HepG2 (cell line): ENCODE results near the gene AMDHD1. TPM values are rescaled to one million over a fixed set of nuclear protein-coding genes. Genes with fewer than 3 reads are reported as not detected.
A peak's percentile ranks its signal among the peaks of the same experiment; 100 is the strongest.

Experiments used
- ATF2 ChIP-seq: sonication (generic); formaldehyde crosslinking; IDR thresholded peaks from 2 replicates; pipeline ENCODE4 v1.4.0; 2020; ENCODE audit warnings: missing genetic modification reagents
- BRCA1 ChIP-seq: sonication (generic); formaldehyde crosslinking; IDR thresholded peaks from 2 replicates; pipeline ENCODE4 v1.4.0; 2020; ENCODE audit warnings: missing genetic modification reagents
- ERF ChIP-seq: IDR thresholded peaks from 2 replicates; pipeline ENCODE4 v1.6.1; 2018; ENCODE audit warnings: missing biosample characterization, missing genetic modification reagents
- HMG20B ChIP-seq: conservative IDR thresholded peaks from 2 replicates; pipeline ENCODE4 v1.6.1; 2016; ENCODE audit warnings: missing genetic modification reagents, missing compliant biosample characterization
- HNRNPLL ChIP-seq: fragments of 200-400 bp; formaldehyde crosslinking; IDR thresholded peaks from 2 replicates; pipeline ENCODE4 v1.6.1; 2017; ENCODE audit warnings: mild to moderate bottlenecking, low read depth, low read length; ENCODE audit not compliant: poor library complexity, severe bottlenecking
- KLF11 ChIP-seq: IDR thresholded peaks from 2 replicates; pipeline ENCODE4 v1.6.1; 2016; ENCODE audit warnings: missing compliant biosample characterization
- MBNL3 ChIP-seq: fragments of 250-450 bp; sonication (Bioruptor Pico); conservative IDR thresholded peaks from 2 replicates; pipeline ENCODE4 v1.8.0; 2022; ENCODE audit warnings: mild to moderate bottlenecking, inconsistent platforms
- MTA3 ChIP-seq: sonication (generic); formaldehyde crosslinking; IDR thresholded peaks from 2 replicates; pipeline ENCODE4 v1.4.0; 2020; ENCODE audit warnings: missing genetic modification reagents
- MYNN ChIP-seq: sonication (generic); formaldehyde crosslinking; IDR thresholded peaks from 2 replicates; pipeline ENCODE4 v1.4.0; 2020; ENCODE audit warnings: mild to moderate bottlenecking, low read depth, missing genetic modification reagents
- NFE2L1 ChIP-seq: sonication (generic); formaldehyde crosslinking; IDR thresholded peaks from 2 replicates; pipeline ENCODE4 v1.4.0; 2020; ENCODE audit warnings: missing genetic modification reagents, mild to moderate bottlenecking, borderline replicate concordance
- NR2F1 ChIP-seq, 2 experiments: fragments of 450-650 bp in 1 of 2; formaldehyde crosslinking in 1 of 2; IDR thresholded peaks; 2 replicates each; pipeline versions ENCODE4 v1.5.0 to v1.6.1; 2016 to 2020; ENCODE audit warnings: mild to moderate bottlenecking in 1 of 2, missing compliant biosample characterization in 1 of 2, missing genetic modification reagents in 1 of 2, moderate library complexity in 1 of 2
- PRMT3 ChIP-seq: sonication (generic); formaldehyde crosslinking; IDR thresholded peaks from 2 replicates; pipeline ENCODE4 v1.8.1; 2022; ENCODE audit warnings: low read depth, mild to moderate bottlenecking, moderate library complexity, missing genetic modification reagents, borderline replicate concordance
- RBFOX2 ChIP-seq: fragments of 200-400 bp; formaldehyde crosslinking; IDR thresholded peaks from 2 replicates; pipeline ENCODE4 v1.6.1; 2017; ENCODE audit warnings: low read depth, mild to moderate bottlenecking, low read length
- SAP130 ChIP-seq: IDR thresholded peaks from 2 replicates; pipeline ENCODE4 v1.6.1; 2016; ENCODE audit warnings: low read depth
- SNAI1 ChIP-seq: sonication (generic); formaldehyde crosslinking; IDR thresholded peaks from 2 replicates; pipeline ENCODE4 v1.5.0; 2020; ENCODE audit warnings: mild to moderate bottlenecking, missing genetic modification reagents, borderline replicate concordance
- SP5 ChIP-seq: IDR thresholded peaks from 2 replicates; pipeline ENCODE4 v1.6.1; 2016; ENCODE audit warnings: low read depth, borderline replicate concordance
- YEATS4 ChIP-seq: sonication (generic); formaldehyde crosslinking; IDR thresholded peaks from 2 replicates; pipeline ENCODE4 v1.4.0; 2020; ENCODE audit warnings: missing genetic modification reagents, borderline replicate concordance
- ZFP41 ChIP-seq: sonication (generic); formaldehyde crosslinking; IDR thresholded peaks from 2 replicates; pipeline ENCODE4 v1.4.0; 2020; ENCODE audit warnings: mild to moderate bottlenecking, missing genetic modification reagents, borderline replicate concordance
- ZFX ChIP-seq: sonication (generic); formaldehyde crosslinking; IDR thresholded peaks from 2 replicates; pipeline ENCODE4 v1.4.0; 2020; ENCODE audit warnings: mild to moderate bottlenecking, low read depth, missing genetic modification reagents, moderate library complexity
- ZNF451 ChIP-seq: sonication (generic); formaldehyde crosslinking; IDR thresholded peaks from 2 replicates; pipeline ENCODE4 v1.5.0; 2020; ENCODE audit warnings: mild to moderate bottlenecking, missing genetic modification reagents
- ZNF460 ChIP-seq: sonication (generic); formaldehyde crosslinking; IDR thresholded peaks from 2 replicates; pipeline ENCODE4 v1.5.1; 2020; ENCODE audit warnings: missing genetic modification reagents, mild to moderate bottlenecking, borderline replicate concordance
- ZNF576 ChIP-seq: sonication (generic); formaldehyde crosslinking; IDR thresholded peaks from 2 replicates; pipeline ENCODE4 v1.4.0; 2020; ENCODE audit warnings: mild to moderate bottlenecking, missing genetic modification reagents
- ZNF724P ChIP-seq: sonication (generic); formaldehyde crosslinking; IDR thresholded peaks from 2 replicates; pipeline ENCODE4 v1.8.0; 2022; ENCODE audit warnings: missing genetic modification reagents, borderline replicate concordance
- ZNF772 ChIP-seq: sonication (generic); formaldehyde crosslinking; IDR thresholded peaks from 2 replicates; pipeline ENCODE4 v1.5.0; 2020; ENCODE audit warnings: mild to moderate bottlenecking, missing genetic modification reagents
- polyA plus RNA-seq, 8 experiments: library from polyadenylated mRNA; depleted of rRNA in 3 of 8; stranded (reverse) in 7 of 8; unstranded in 1 of 8; fragments of >200 nt; fragmentation: Illumina TruSeq in 4 of 8; extraction: Trizol in 4 of 8; gene quantifications; 2 replicates each; pipeline versions ENCODE4 v1.2.1 to v1.2.3, GENCODE V29; 2011 to 2016; ENCODE audit warnings: low read depth in 4 of 8, missing spikeins in 1 of 8, mixed read lengths in 1 of 8; ENCODE audit not compliant: insufficient read depth in 1 of 8
- total RNA-seq, 5 experiments: library from RNA; depleted of rRNA; stranded (reverse); fragments of >200 nt; fragmentation: Illumina TruSeq; extraction: Trizol; gene quantifications; 2 replicates each; pipeline ENCODE4 v1.2.3, GENCODE V29; 2016; ENCODE audit warnings: low read depth in 1 of 5
- TF ChIP-seq, protein P1 (sequence below): sonication (generic); formaldehyde crosslinking; IDR thresholded peaks from 2 replicates; pipeline ENCODE4 v1.4.0; 2020; ENCODE audit warnings: mild to moderate bottlenecking, missing genetic modification reagents
- TF ChIP-seq, protein P2 (sequence below): sonication (generic); formaldehyde crosslinking; IDR thresholded peaks from 2 replicates; pipeline ENCODE4 v1.8.0; 2022; ENCODE audit warnings: mild to moderate bottlenecking, missing genetic modification reagents, moderate library complexity
- TF ChIP-seq, protein P3 (sequence below): sonication (generic); formaldehyde crosslinking; IDR thresholded peaks from 2 replicates; pipeline ENCODE4 v1.4.0; 2020; ENCODE audit warnings: mild to moderate bottlenecking, low read depth, missing genetic modification reagents

AMDHD1 gene
- total and polyA plus RNA-seq, 2 of the 13 experiments (the other 11 are each of a cell fraction or from before 2014, with no cell fraction given), result 6.5 to 29.6 TPM

DNA sequence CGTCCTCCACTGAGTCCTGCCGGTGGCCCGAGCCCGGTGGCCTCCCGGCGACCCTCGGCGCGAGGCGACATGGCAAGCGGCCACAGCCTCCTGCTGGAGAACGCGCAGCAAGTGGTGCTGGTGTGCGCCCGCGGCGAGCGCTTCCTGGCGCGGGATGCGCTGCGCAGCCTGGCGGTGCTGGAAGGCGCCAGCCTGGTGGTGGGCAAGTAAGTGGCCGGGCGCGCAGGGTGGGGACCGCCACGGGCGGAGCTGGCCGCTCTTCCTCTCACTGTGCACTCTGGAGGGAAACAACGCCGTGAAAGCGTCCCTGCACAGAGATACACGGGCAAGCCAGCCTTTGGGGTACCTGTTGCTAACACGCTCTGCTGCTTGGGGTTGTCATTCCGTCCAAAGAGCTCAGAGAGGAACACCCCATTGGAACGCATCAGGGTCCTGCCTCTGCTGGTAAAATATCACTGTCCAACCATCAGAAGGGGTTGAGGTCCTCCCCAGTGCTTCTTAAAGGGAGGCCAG is at the start of gene AMDHD1 (continued):
- TF ChIP-seq SAP130 (CRISPR knock-in tag) (peak; percentile 57), ZNF451 (CRISPR knock-in tag) (no peak), KLF11 (CRISPR knock-in tag) (no peak), SNAI1 (no peak), MYNN (no peak), MBNL3 (CRISPR knock-in tag) (no peak), ZNF724P (CRISPR knock-in tag) (no peak), NFE2L1 (CRISPR knock-in tag) (no peak), NR2F1 (CRISPR knock-in tag; IDR thresholded peaks at IDR 0.05) (no peak), ERF (CRISPR knock-in tag) (no peak), ZNF772 (peak; percentile 62; the same call in 1 of the 2 replicates), RBFOX2 (peak; percentile 93), YEATS4 (CRISPR knock-in tag) (peak; percentile 67; the same call in 1 of the 2 replicates), BRCA1 (CRISPR knock-in tag) (0 out of 2 replicates have a peak, but pooled peaks have one; percentile 62), ATF2 (CRISPR knock-in tag) (no peak), HNRNPLL (peak; percentile 91), ZFP41 (CRISPR knock-in tag) (no peak), ZFX (CRISPR knock-in tag) (no peak; the same call in 1 of the 2 replicates), SP5 (CRISPR knock-in tag) (no peak), PRMT3 (CRISPR knock-in tag) (no peak), MTA3 (CRISPR knock-in tag) (no peak), HMG20B (CRISPR knock-in tag) (no peak), ZNF576 (CRISPR knock-in tag) (no peak; the same call in 1 of the 2 replicates), ZNF460 (CRISPR knock-in tag) (no peak)
- TF ChIP-seq, protein P1, sequence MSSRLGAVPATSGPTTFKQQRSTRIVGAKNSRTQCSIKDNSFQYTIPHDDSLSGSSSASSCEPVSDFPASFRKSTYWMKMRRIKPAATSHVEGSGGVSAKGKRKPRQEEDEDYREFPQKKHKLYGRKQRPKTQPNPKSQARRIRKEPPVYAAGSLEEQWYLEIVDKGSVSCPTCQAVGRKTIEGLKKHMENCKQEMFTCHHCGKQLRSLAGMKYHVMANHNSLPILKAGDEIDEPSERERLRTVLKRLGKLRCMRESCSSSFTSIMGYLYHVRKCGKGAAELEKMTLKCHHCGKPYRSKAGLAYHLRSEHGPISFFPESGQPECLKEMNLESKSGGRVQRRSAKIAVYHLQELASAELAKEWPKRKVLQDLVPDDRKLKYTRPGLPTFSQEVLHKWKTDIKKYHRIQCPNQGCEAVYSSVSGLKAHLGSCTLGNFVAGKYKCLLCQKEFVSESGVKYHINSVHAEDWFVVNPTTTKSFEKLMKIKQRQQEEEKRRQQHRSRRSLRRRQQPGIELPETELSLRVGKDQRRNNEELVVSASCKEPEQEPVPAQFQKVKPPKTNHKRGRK, result no peak
- TF ChIP-seq, protein P2, sequence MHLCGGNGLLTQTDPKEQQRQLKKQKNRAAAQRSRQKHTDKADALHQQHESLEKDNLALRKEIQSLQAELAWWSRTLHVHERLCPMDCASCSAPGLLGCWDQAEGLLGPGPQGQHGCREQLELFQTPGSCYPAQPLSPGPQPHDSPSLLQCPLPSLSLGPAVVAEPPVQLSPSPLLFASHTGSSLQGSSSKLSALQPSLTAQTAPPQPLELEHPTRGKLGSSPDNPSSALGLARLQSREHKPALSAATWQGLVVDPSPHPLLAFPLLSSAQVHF (CRISPR knock-in tag), result 0 out of 2 replicates have a peak, but pooled peaks have one; percentile 42
- TF ChIP-seq, protein P3, sequence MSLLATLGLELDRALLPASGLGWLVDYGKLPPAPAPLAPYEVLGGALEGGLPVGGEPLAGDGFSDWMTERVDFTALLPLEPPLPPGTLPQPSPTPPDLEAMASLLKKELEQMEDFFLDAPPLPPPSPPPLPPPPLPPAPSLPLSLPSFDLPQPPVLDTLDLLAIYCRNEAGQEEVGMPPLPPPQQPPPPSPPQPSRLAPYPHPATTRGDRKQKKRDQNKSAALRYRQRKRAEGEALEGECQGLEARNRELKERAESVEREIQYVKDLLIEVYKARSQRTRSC (CRISPR knock-in tag), result no peak
